ENCODE results near the gene PSAPL1.

The PSAPL1 gene

GRCh38 chr4:7397206-7398103 lies 37.3 kb downstream of the PSAPL1 start:
- Histone ChIP-seq H3K4me1 (no peaks in the 10 kb centered on the region), H3K9me3 (ENCODE audit: control insufficient read depth, low read length) (no peaks in the 10 kb centered on the region), H3K27me3 (ENCODE audit: control insufficient read depth, insufficient read depth, low read length) (no peaks in the 10 kb centered on the region), H3K27ac (no peak overlapping the region), H3K79me2 (no peaks in the 10 kb centered on the region), H3K36me3 (ENCODE audit: control insufficient read depth, insufficient read depth, low read length) (no peaks in the 10 kb centered on the region), H3K9ac (no peak overlapping the region), H3K4me3 (ENCODE audit: low read depth, low read length) (no peak overlapping the region), H3K4me2 (ENCODE audit: low read length) (no peak overlapping the region), H2AFZ (no peak overlapping the region)
- no peak for TF ChIP-seq CTCF (IDR thresholded peaks at IDR 0.05)

GRCh38 chr4:7396186-7396910 lies 38.4 kb downstream of the PSAPL1 start:
- Histone ChIP-seq H3K9ac (no peak overlapping the region), H3K36me3 (ENCODE audit: control insufficient read depth, insufficient read depth, low read length) (no peaks in the 10 kb centered on the region), H2AFZ (no peak overlapping the region), H3K4me1 (no peaks in the 10 kb centered on the region), H3K27me3 (ENCODE audit: control insufficient read depth, insufficient read depth, low read length) (no peaks in the 10 kb centered on the region), H3K27ac (no peak overlapping the region), H3K79me2 (no peaks in the 10 kb centered on the region), H3K4me2 (ENCODE audit: low read length) (no peak overlapping the region), H3K9me3 (ENCODE audit: control insufficient read depth, low read length) (no peaks in the 10 kb centered on the region), H3K4me3 (ENCODE audit: low read depth, low read length) (no peak overlapping the region)
- TF ChIP-seq CTCF (IDR thresholded peaks at IDR 0.05): no peak

- Histone ChIP-seq H3K27me3 (ENCODE audit: control insufficient read depth, insufficient read depth, low read length) (no peaks in the 10 kb centered on the region), H3K4me3 (ENCODE audit: low read depth, low read length) (no peak overlapping the region), H3K4me2 (ENCODE audit: low read length) (no peak overlapping the region), H3K9ac (no peak overlapping the region), H3K36me3 (ENCODE audit: control insufficient read depth, insufficient read depth, low read length) (no peaks in the 10 kb centered on the region), H3K4me1 (no peaks in the 10 kb centered on the region), H3K79me2 (no peaks in the 10 kb centered on the region), H3K27ac (no peak overlapping the region), H2AFZ (no peak overlapping the region), H3K9me3 (ENCODE audit: control insufficient read depth, low read length) (no peaks in the 10 kb centered on the region)
- no peak for TF ChIP-seq CTCF (IDR thresholded peaks at IDR 0.05)
These were observed 39.1 kb downstream of the PSAPL1 start for GRCh38 chr4:7395645-7396044.

- H3K9ac ChIP-seq: no peak overlapping the region
- H3K4me1 ChIP-seq: no peaks in the 10 kb centered on the region
- H3K9me3 ChIP-seq (ENCODE audit: control insufficient read depth, low read length): no peaks in the 10 kb centered on the region
- TF ChIP-seq CTCF (IDR thresholded peaks at IDR 0.05): no peak
- no peaks in the 10 kb centered on the region for H3K79me2 ChIP-seq
- H2AFZ ChIP-seq: no peak overlapping the region
- H3K36me3 ChIP-seq (ENCODE audit: control insufficient read depth, insufficient read depth, low read length): no peaks in the 10 kb centered on the region
- no peak overlapping the region for H3K4me3 ChIP-seq (ENCODE audit: low read depth, low read length)
- no peak overlapping the region for H3K4me2 ChIP-seq (ENCODE audit: low read length)
- H3K27me3 ChIP-seq (ENCODE audit: control insufficient read depth, insufficient read depth, low read length): no peaks in the 10 kb centered on the region
- H3K27ac ChIP-seq: no peak overlapping the region
These were observed 39.9 kb downstream of the PSAPL1 start for GRCh38 chr4:7394681-7395451.
